DOHH2 (cell line): ENCODE results near the gene PAPPA2.

Experiments used
- H3F3A ChIP-seq: fragments of 200-600 bp; sonication (generic), shearing (Covaris generic); 2 replicates; pipeline ENCODE4 v1.6.0; 2016; ENCODE audit warnings: antibody characterized with exemption, mild to moderate bottlenecking; ENCODE audit not compliant: control insufficient read depth, insufficient read depth
- H3K27ac ChIP-seq: fragments of 200-600 bp; sonication (generic); 2 replicates; pipeline ENCODE4 v1.5.1; 2014; ENCODE audit warnings: low read depth, mild to moderate bottlenecking, low read length, moderate library complexity
- H3K27me3 ChIP-seq: fragments of 200-600 bp; sonication (generic); 2 replicates; pipeline ENCODE4 v1.6.1; 2014; ENCODE audit warnings: mild to moderate bottlenecking, low read length, mixed read lengths; ENCODE audit not compliant: control insufficient read depth
- H3K36me3 ChIP-seq: fragments of 200-600 bp; sonication (generic); 2 replicates; pipeline ENCODE4 v1.6.1; 2014; ENCODE audit warnings: mild to moderate bottlenecking, low read length, moderate library complexity, mixed read lengths; ENCODE audit not compliant: control insufficient read depth
- H3K4me1 ChIP-seq: fragments of 200-600 bp; sonication (generic); 2 replicates; pipeline ENCODE4 v1.6.1; 2014; ENCODE audit warnings: mild to moderate bottlenecking, low read length, mixed read lengths; ENCODE audit not compliant: control insufficient read depth
- H3K4me2 ChIP-seq: fragments of 200-600 bp; sonication (generic); 2 replicates; pipeline ENCODE4 v1.6.0; 2014; ENCODE audit warnings: mild to moderate bottlenecking, low read length, moderate library complexity
- H3K4me3 ChIP-seq: fragments of 200-600 bp; sonication (generic); 2 replicates; pipeline ENCODE4 v1.5.1; 2014; ENCODE audit warnings: mild to moderate bottlenecking, low read length, mixed read lengths
- H3K79me2 ChIP-seq: fragments of 200-600 bp; sonication (generic); 2 replicates; pipeline ENCODE4 v1.6.1; 2014; ENCODE audit warnings: mild to moderate bottlenecking, low read length, mixed read lengths; ENCODE audit not compliant: control insufficient read depth
- H3K9me2 ChIP-seq: fragments of 200-600 bp; sonication (generic); replicated peaks from 2 replicates; pipeline ENCODE4 v1.6.1; 2014; ENCODE audit warnings: mild to moderate bottlenecking, low read length, mixed read lengths; ENCODE audit not compliant: control insufficient read depth
- H3K9me3 ChIP-seq: fragments of 200-600 bp; sonication (generic); 2 replicates; pipeline ENCODE4 v1.6.1; 2014; ENCODE audit warnings: antibody characterized with exemption, low read length, mixed read lengths; ENCODE audit not compliant: control insufficient read depth, insufficient read depth
- H4K20me1 ChIP-seq: fragments of 200-600 bp; sonication (generic); 2 replicates; pipeline ENCODE4 v1.6.0; 2014; ENCODE audit warnings: low read depth, mild to moderate bottlenecking, antibody characterized with exemption, low read length, moderate library complexity; ENCODE audit not compliant: control insufficient read depth, insufficient read depth
- EZH2phosphoT487 ChIP-seq: fragments of 200-600 bp; sonication (generic); IDR thresholded peaks from 2 replicates; pipeline ENCODE4 v1.6.1; 2017; ENCODE audit warnings: borderline replicate concordance, mild to moderate bottlenecking, antibody characterized with exemption, low read length, moderate library complexity, mixed read lengths
- TF ChIP-seq, protein P1 (sequence below): fragments of 200-600 bp; sonication (generic); IDR thresholded peaks from one replicate; pipeline ENCODE4 v1.5.1; 2014; ENCODE audit warnings: antibody characterized with exemption, mild to moderate bottlenecking, low read depth, low read length; ENCODE audit not compliant: poor library complexity, severe bottlenecking

Gene PAPPA2

DNA sequence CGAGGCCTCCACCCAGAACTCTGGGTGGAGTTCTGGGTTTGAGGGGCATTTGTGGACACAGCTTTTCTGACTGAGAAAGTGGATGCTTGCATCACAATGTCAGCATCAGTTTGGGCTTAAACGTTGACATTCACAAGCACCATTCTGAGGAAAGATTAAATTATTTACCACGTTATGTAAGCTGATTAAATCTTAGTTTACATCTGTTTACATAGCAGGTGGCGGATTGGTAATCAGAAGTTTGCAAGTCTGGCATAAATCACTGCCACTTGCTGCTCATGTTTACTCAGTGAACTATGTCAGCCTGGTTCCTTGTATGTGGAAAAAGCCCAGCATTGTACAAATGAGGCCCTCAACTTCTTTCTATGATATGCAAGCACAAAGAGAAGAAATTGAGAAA is 310.1 kb downstream of the PAPPA2 start:
- H4K20me1 ChIP-seq: no peaks in the 10 kb centered on the region
- no peak overlapping the region for H3K27ac ChIP-seq
- H3K4me3 ChIP-seq: no peak overlapping the region
- H3K36me3 ChIP-seq: no peaks in the 10 kb centered on the region
- H3K4me2 ChIP-seq: no peak overlapping the region
- no peaks in the 10 kb centered on the region for H3F3A ChIP-seq
- H3K4me1 ChIP-seq: no peaks in the 10 kb centered on the region
- no peaks in the 10 kb centered on the region for H3K9me3 ChIP-seq
- H3K27me3 ChIP-seq: no peaks in the 10 kb centered on the region
- no peaks in the 10 kb centered on the region for H3K79me2 ChIP-seq
- no peaks in the 10 kb centered on the region; the same call in 1 of the 2 replicates for H3K9me2 ChIP-seq
- TF ChIP-seq EZH2phosphoT487: no peak
- TF ChIP-seq, protein P1, sequence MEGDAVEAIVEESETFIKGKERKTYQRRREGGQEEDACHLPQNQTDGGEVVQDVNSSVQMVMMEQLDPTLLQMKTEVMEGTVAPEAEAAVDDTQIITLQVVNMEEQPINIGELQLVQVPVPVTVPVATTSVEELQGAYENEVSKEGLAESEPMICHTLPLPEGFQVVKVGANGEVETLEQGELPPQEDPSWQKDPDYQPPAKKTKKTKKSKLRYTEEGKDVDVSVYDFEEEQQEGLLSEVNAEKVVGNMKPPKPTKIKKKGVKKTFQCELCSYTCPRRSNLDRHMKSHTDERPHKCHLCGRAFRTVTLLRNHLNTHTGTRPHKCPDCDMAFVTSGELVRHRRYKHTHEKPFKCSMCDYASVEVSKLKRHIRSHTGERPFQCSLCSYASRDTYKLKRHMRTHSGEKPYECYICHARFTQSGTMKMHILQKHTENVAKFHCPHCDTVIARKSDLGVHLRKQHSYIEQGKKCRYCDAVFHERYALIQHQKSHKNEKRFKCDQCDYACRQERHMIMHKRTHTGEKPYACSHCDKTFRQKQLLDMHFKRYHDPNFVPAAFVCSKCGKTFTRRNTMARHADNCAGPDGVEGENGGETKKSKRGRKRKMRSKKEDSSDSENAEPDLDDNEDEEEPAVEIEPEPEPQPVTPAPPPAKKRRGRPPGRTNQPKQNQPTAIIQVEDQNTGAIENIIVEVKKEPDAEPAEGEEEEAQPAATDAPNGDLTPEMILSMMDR: no peak

DNA sequence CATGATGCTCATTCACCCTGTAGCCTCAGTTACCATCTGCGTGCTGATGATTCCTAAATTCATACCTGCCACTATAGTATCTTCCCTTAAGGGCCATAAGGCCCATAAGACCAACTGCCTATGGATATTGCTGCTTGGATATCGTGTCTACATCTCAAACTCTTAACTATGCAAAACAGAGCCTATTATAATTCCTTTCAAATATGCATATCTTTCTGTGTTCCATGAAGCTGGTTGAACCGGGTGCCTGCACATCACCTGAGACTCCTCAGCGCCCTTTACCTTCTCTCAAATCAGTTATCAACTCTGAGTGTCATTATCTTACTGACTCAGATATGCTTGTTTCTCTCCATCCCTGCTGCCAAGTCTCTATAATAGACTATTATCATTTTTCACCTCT is 311.2 kb downstream of the PAPPA2 start:
- Histone ChIP-seq H3F3A (no peaks in the 10 kb centered on the region), H3K4me1 (no peaks in the 10 kb centered on the region), H3K79me2 (no peaks in the 10 kb centered on the region), H4K20me1 (no peaks in the 10 kb centered on the region), H3K36me3 (no peaks in the 10 kb centered on the region), H3K9me3 (no peaks in the 10 kb centered on the region), H3K4me3 (no peak overlapping the region), H3K27me3 (no peaks in the 10 kb centered on the region), H3K4me2 (no peak overlapping the region), H3K27ac (no peak overlapping the region), H3K9me2 (no peaks in the 10 kb centered on the region; the same call in 1 of the 2 replicates)
- TF ChIP-seq EZH2phosphoT487: no peak
- TF ChIP-seq, protein P1: no peak

DNA sequence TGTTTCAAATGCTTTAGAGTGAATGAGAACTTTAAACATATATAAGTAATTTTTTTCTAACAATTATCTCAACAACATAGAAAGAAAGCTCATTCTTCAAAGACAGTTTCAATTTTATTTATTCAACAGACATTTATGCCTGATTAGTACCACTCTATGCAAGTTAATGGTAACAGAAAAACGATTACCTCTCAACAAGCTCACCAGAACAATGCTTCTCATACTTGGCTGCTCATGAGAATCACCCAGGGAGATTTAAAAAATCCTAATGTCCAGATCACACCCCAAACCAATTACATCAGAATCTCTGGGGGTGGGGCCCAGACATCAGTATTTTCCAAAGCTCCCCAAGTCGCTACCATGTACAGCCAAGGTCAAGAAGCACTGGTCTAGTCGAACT is 312.4 kb downstream of the PAPPA2 start:
- no peaks in the 10 kb centered on the region for H3F3A ChIP-seq
- TF ChIP-seq, protein P1: no peak
- H3K9me2 ChIP-seq: no peaks in the 10 kb centered on the region; the same call in 1 of the 2 replicates
- H3K27me3 ChIP-seq: no peaks in the 10 kb centered on the region
- H3K79me2 ChIP-seq: no peaks in the 10 kb centered on the region
- no peaks in the 10 kb centered on the region for H4K20me1 ChIP-seq
- no peaks in the 10 kb centered on the region for H3K4me1 ChIP-seq
- H3K9me3 ChIP-seq: no peaks in the 10 kb centered on the region
- no peaks in the 10 kb centered on the region for H3K36me3 ChIP-seq
- no peak overlapping the region for H3K4me3 ChIP-seq
- no peak overlapping the region for H3K4me2 ChIP-seq
- no peak overlapping the region for H3K27ac ChIP-seq

DNA sequence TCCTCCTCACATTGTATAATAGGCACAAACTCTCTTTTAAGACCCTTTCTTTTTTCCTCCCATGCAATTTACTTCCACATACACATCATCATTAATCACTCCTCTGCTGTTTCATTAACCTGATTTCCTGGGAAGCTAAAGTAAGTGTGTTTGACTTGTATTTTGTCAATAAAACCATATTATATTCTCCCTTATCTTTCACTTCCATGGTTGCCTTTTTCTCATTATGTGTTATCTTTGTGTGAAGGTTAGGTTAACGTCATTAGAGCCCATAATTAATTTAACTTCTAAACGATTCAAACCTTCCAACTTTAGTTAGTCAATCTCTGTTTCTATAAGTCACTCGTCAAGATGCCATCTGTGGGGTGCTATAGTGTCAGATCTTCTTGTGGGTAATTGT is 313.0 kb downstream of the PAPPA2 start:
- H3K4me1 ChIP-seq: no peaks in the 10 kb centered on the region
- no peaks in the 10 kb centered on the region for H3K27me3 ChIP-seq
- H3K9me2 ChIP-seq: no peaks in the 10 kb centered on the region; the same call in 1 of the 2 replicates
- H3K79me2 ChIP-seq: no peaks in the 10 kb centered on the region
- H3K27ac ChIP-seq: no peak overlapping the region
- no peaks in the 10 kb centered on the region for H4K20me1 ChIP-seq
- no peak overlapping the region for H3K4me3 ChIP-seq
- no peaks in the 10 kb centered on the region for H3F3A ChIP-seq
- TF ChIP-seq, protein P1: no peak
- TF ChIP-seq EZH2phosphoT487: no peak
- no peak overlapping the region for H3K4me2 ChIP-seq
- no peaks in the 10 kb centered on the region for H3K36me3 ChIP-seq
- no peaks in the 10 kb centered on the region for H3K9me3 ChIP-seq
